Caco-2 (cell line): ENCODE measurements around the gene SMLR1. TPM values are rescaled to one million over a fixed set of nuclear protein-coding genes. Genes with fewer than 3 reads are reported as not detected.

Experiments
- BruUV-seq: library from RNA; stranded (reverse); fragments of 400-500 nt; replicated peaks from 2 replicates; lab custom pipeline; 2021; lab: Mats Ljungman, UMichigan
- CTCF ChIA-PET: fragments of 300-600 bp; sonication (Branson Sonifier 250); formaldehyde crosslinking; loops from one replicate; lab custom pipeline; 2022; ENCODE audit warnings: antibody characterized with exemption; lab: Charles Lee
- POLR2A ChIA-PET: fragments of 300-600 bp; sonication (Branson Sonifier 250); formaldehyde crosslinking; loops from one replicate; lab custom pipeline; 2022; ENCODE audit warnings: antibody characterized with exemption; lab: Charles Lee
- DNase-seq, 2 experiments: peaks; one replicate each; pipeline versions ENCODE4 v3.0.0 to v3.0.0-alpha.2; 2020 to 2022
- H3K27me3 ChIP-seq: replicated peaks from 2 replicates; pipeline ENCODE4 v1.6.0; 2011; ENCODE audit warnings: low read length; ENCODE audit not compliant: control insufficient read depth, insufficient read depth
- H3K36me3 ChIP-seq: 2 replicates; pipeline ENCODE4 v1.5.1; 2011; ENCODE audit warnings: low read length; ENCODE audit not compliant: control insufficient read depth, insufficient read depth
- H3K4me1 ChIP-seq: fragments of 250-450 bp; sonication (Bioruptor Pico); 2 replicates; pipeline ENCODE4 v1.5.1; 2020; ENCODE audit warnings: mild to moderate bottlenecking
- H3K4me3 ChIP-seq: 2 replicates; pipeline ENCODE4 v1.5.1; 2011; ENCODE audit warnings: low read depth, mild to moderate bottlenecking, control low read depth, low read length
- H3K9me3 ChIP-seq: fragments of 250-450 bp; sonication (Bioruptor Pico); 2 replicates; pipeline ENCODE4 v1.5.1; 2020; ENCODE audit warnings: mild to moderate bottlenecking, moderate library complexity
- H3K27ac Mint-ChIP-seq: one replicate; pipeline ENCODE4 v1.8.0; 2022; ENCODE audit warnings: mixed read lengths; ENCODE audit not compliant: unreplicated experiment
- H3K27me3 Mint-ChIP-seq: one replicate; pipeline ENCODE4 v1.8.0; 2022; ENCODE audit warnings: mixed read lengths; ENCODE audit not compliant: insufficient read depth, unreplicated experiment
- H3K36me3 Mint-ChIP-seq: one replicate; pipeline ENCODE4 v1.8.0; 2022; ENCODE audit warnings: mild to moderate bottlenecking, mixed read lengths; ENCODE audit not compliant: insufficient read depth, unreplicated experiment
- H3K4me1 Mint-ChIP-seq: one replicate; pipeline ENCODE4 v1.8.0; 2022; ENCODE audit warnings: low read depth, mixed read lengths; ENCODE audit not compliant: unreplicated experiment
- H3K4me3 Mint-ChIP-seq: one replicate; pipeline ENCODE4 v1.8.0; 2022; ENCODE audit warnings: mild to moderate bottlenecking, moderate library complexity, mixed read lengths; ENCODE audit not compliant: unreplicated experiment
- H3K9me3 Mint-ChIP-seq: one replicate; pipeline ENCODE4 v1.8.0; 2022; ENCODE audit warnings: mixed read lengths; ENCODE audit not compliant: unreplicated experiment
- CTCF ChIP-seq, 2 experiments: fragments of 200-600 bp in 1 of 2; IDR thresholded peaks; 1 replicate in 1 of 2; 2 replicates in 1 of 2; pipeline versions ENCODE4 v1.5.1 to v1.8.0; 2011 to 2022; ENCODE audit warnings: antibody characterized with exemption in 1 of 2, control low read depth in 1 of 2, inconsistent platforms in 1 of 2, low read depth in 1 of 2, low read length in 1 of 2, mild to moderate bottlenecking in 1 of 2, moderate library complexity in 1 of 2; ENCODE audit not compliant: insufficient read depth in 1 of 2, severe bottlenecking in 1 of 2, unreplicated experiment in 1 of 2
- intact Hi-C: fragments of 100-400 bp; cut with micrococcal nuclease; formaldehyde crosslinking; loops from one replicate; pipeline ENCODE4 v1.10.0; 2022; ENCODE audit not compliant: unreplicated experiment
- total RNA-seq: library from RNA; stranded (reverse); gene quantifications from 2 replicates; pipeline ENCODE4 v1.2.3, GENCODE V29; 2022

SMLR1 gene
- total RNA-seq, 1 experiment from 2014 or later = 6.9 TPM

GRCh38 chr6:130858054-130858453 is 30.8 kb downstream of the SMLR1 start:
- intact Hi-C loops = no loop called here
- no peak for TF ChIP-seq CTCF (IDR thresholded peaks at IDR 0.05; ENCODE audit: insufficient read depth in 1 of 2, low read depth in 1 of 2, low read length in 1 of 2, severe bottlenecking in 1 of 2, unreplicated experiment in 1 of 2)
- Histone ChIP-seq H3K36me3 (no peaks in the 10 kb centered on the region), H3K4me1 (peaks cover 33% of the 10 kb centered on the region), H3K4me3 (no peak overlapping the region), H3K9me3 (no peaks in the 10 kb centered on the region), H3K27me3 (no peaks in the 10 kb centered on the region)
- POLR2A ChIA-PET = no interaction called here
- no peak overlapping the region for H3K4me3 Mint-ChIP-seq
- H3K27me3 Mint-ChIP-seq = no peaks in the 10 kb centered on the region
- peaks cover 31% of the 10 kb centered on the region for H3K36me3 Mint-ChIP-seq
- DNase-seq = no peak
- CTCF ChIA-PET = no interaction called here
- BruUV-seq = no TSS peak
- H3K27ac Mint-ChIP-seq = no peak overlapping the region
- H3K4me1 Mint-ChIP-seq = peaks cover 31% of the 10 kb centered on the region
- no peaks in the 10 kb centered on the region for H3K9me3 Mint-ChIP-seq

GRCh38 chr6:130858498-130859160 is 31.4 kb downstream of the SMLR1 start:
- POLR2A ChIA-PET = no interaction called here
- Mint-ChIP-seq H3K36me3 (peaks cover 31% of the 10 kb centered on the region), H3K4me3 (no peak overlapping the region), H3K27me3 (no peaks in the 10 kb centered on the region), H3K9me3 (no peaks in the 10 kb centered on the region), H3K4me1 (peaks cover 33% of the 10 kb centered on the region), H3K27ac (peak overlapping the region; percentile 72)
- TF ChIP-seq CTCF (IDR thresholded peaks at IDR 0.05; ENCODE audit: insufficient read depth in 1 of 2, low read depth in 1 of 2, low read length in 1 of 2, severe bottlenecking in 1 of 2, unreplicated experiment in 1 of 2) = no peak
- intact Hi-C loops = no loop called here
- Histone ChIP-seq H3K4me1 (peaks cover 33% of the 10 kb centered on the region), H3K4me3 (no peak overlapping the region), H3K9me3 (no peaks in the 10 kb centered on the region), H3K36me3 (no peaks in the 10 kb centered on the region), H3K27me3 (no peaks in the 10 kb centered on the region)
- DNase-seq = peak; percentile 57 to 67
- no TSS peak for BruUV-seq
- CTCF ChIA-PET = no interaction called here

DNA sequence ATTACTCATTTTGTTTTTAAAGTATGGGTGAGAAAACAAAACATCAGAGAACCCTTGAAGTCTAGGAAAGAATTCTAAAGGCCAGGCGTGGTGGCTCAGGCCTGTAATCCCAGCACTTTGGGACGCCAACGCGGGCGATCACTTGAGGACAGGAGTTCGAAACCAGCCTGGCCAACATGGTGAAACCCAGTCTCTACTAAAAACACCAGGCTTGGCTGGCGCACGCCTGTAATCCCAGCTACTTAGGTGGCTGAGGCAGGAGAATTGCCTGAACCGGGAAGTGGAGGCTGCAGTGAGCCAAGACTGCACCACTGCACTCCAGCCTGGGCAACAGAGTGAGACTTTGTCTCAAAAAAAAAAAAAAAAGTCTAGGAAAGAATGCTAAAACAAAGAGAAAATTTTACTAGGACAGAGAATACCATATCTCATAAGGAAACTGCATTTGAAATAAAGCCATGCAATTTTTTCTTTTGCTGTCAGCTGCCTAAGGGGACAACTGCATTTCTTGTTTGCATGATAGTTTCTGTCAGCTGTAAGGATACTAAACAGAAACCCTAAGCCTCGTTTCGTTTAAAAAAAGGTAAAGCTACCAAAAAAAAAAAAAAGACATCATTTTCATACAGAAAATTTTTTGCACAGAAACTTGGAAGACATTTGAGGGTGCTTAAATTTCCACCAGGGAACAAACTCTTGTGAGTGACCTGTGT is 32.1 kb downstream of the SMLR1 start:
- intact Hi-C loops = no loop called here
- Mint-ChIP-seq H3K27me3 (no peaks in the 10 kb centered on the region), H3K4me3 (no peak overlapping the region), H3K36me3 (peaks cover 31% of the 10 kb centered on the region), H3K4me1 (peaks cover 35% of the 10 kb centered on the region), H3K9me3 (no peaks in the 10 kb centered on the region), H3K27ac (peak overlapping the region; percentile 72)
- Histone ChIP-seq H3K4me3 (no peak overlapping the region), H3K4me1 (peaks cover 33% of the 10 kb centered on the region), H3K9me3 (no peaks in the 10 kb centered on the region), H3K27me3 (no peaks in the 10 kb centered on the region), H3K36me3 (no peaks in the 10 kb centered on the region)
- TF ChIP-seq CTCF (IDR thresholded peaks at IDR 0.05; ENCODE audit: insufficient read depth in 1 of 2, low read depth in 1 of 2, low read length in 1 of 2, severe bottlenecking in 1 of 2, unreplicated experiment in 1 of 2) = no peak
- ChIA-PET POLR2A (no interaction called here), CTCF (no interaction called here)
- DNase-seq = no peak
- BruUV-seq = no TSS peak
